OCI-LY3 (cell line): ENCODE results near the gene ZNF853.

Source experiments
- EZH2phosphoT487 ChIP-seq: fragments of 200-600 bp; shearing (Covaris generic); IDR thresholded peaks from 2 replicates; pipeline ENCODE4 v1.6.1; 2018; ENCODE audit warnings: antibody characterized with exemption, mixed run types, low read depth
- TF ChIP-seq, protein P1 (sequence below): fragments of 200-600, 300-600 bp; sonication (generic); IDR thresholded peaks from 2 replicates; pipeline ENCODE4 v1.5.1; 2014; ENCODE audit warnings: antibody characterized with exemption, low read length, low read depth

- TF ChIP-seq, protein P1, sequence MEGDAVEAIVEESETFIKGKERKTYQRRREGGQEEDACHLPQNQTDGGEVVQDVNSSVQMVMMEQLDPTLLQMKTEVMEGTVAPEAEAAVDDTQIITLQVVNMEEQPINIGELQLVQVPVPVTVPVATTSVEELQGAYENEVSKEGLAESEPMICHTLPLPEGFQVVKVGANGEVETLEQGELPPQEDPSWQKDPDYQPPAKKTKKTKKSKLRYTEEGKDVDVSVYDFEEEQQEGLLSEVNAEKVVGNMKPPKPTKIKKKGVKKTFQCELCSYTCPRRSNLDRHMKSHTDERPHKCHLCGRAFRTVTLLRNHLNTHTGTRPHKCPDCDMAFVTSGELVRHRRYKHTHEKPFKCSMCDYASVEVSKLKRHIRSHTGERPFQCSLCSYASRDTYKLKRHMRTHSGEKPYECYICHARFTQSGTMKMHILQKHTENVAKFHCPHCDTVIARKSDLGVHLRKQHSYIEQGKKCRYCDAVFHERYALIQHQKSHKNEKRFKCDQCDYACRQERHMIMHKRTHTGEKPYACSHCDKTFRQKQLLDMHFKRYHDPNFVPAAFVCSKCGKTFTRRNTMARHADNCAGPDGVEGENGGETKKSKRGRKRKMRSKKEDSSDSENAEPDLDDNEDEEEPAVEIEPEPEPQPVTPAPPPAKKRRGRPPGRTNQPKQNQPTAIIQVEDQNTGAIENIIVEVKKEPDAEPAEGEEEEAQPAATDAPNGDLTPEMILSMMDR = no peak
- no peak for TF ChIP-seq EZH2phosphoT487
Measured at GRCh38 chr7:6658618-6659345, 43.4 kb downstream of the ZNF853 start.
